ENCODE results near the gene SULT4A1. TPM values are rescaled to one million over a fixed set of nuclear protein-coding genes. Genes with fewer than 3 reads are reported as not detected.

SULT4A1 gene
- total RNA-seq: 6.6 and 7.0 TPM in 2 replicates
- long read RNA-seq, partial matches to known transcripts: 5 of 7 reads
- long read RNA-seq, other reads (novel, unspliced or antisense): 0 of 7 reads

- Mint-ChIP-seq H3K9me3 (ENCODE audit: low read depth) (peaks cover 2% of the 10 kb centered on the region), H3K27me3 (peaks cover 43% of the 10 kb centered on the region), H3K27ac (peak within 1 kb of the TSS; percentile 87), H3K4me3 (ENCODE audit: low read depth) (peak within 1 kb of the TSS; percentile 74), H3K36me3 (ENCODE audit: insufficient read depth) (no peaks in the 10 kb centered on the region), H3K4me1 (ENCODE audit: low read depth) (no peaks in the 10 kb centered on the region)
- TF ChIP-seq CTCF (IDR thresholded peaks at IDR 0.05; ENCODE audit: unreplicated experiment): no peak
- no peak for DNase-seq (ENCODE audit: low spot score, unreplicated experiment)
Observed at GRCh38 chr22:43862074-43862881, at the start of gene SULT4A1. TSS of gene SULT4A1 (minus strand) at chr22:43862513. CDS start at chr22:43862382, 131 bp downstream.

- no peak overlapping the region for H3K4me3 Mint-ChIP-seq (ENCODE audit: low read depth)
- H3K4me1 Mint-ChIP-seq (ENCODE audit: low read depth): no peaks in the 10 kb centered on the region
- no peaks in the 10 kb centered on the region for H3K9me3 Mint-ChIP-seq (ENCODE audit: low read depth)
- H3K27ac Mint-ChIP-seq: no peak overlapping the region
- peaks cover 51% of the 10 kb centered on the region for H3K27me3 Mint-ChIP-seq
- DNase-seq (ENCODE audit: low spot score, unreplicated experiment): no peak
- no peaks in the 10 kb centered on the region for H3K36me3 Mint-ChIP-seq (ENCODE audit: insufficient read depth)
- TF ChIP-seq CTCF (IDR thresholded peaks at IDR 0.05; ENCODE audit: unreplicated experiment): no peak
Observed at GRCh38 chr22:43911351-43911750, 49.0 kb upstream of the SULT4A1 start.

GRCh38 chr22:43910178-43910695 is 47.9 kb upstream of the SULT4A1 start:
- H3K9me3 Mint-ChIP-seq (ENCODE audit: low read depth): no peaks in the 10 kb centered on the region
- peaks cover 51% of the 10 kb centered on the region for H3K27me3 Mint-ChIP-seq
- no peaks in the 10 kb centered on the region for H3K36me3 Mint-ChIP-seq (ENCODE audit: insufficient read depth)
- DNase-seq (ENCODE audit: low spot score, unreplicated experiment): no peak
- H3K4me3 Mint-ChIP-seq (ENCODE audit: low read depth): no peak overlapping the region
- no peak for TF ChIP-seq CTCF (IDR thresholded peaks at IDR 0.05; ENCODE audit: unreplicated experiment)
- H3K4me1 Mint-ChIP-seq (ENCODE audit: low read depth): no peaks in the 10 kb centered on the region
- no peak overlapping the region for H3K27ac Mint-ChIP-seq

- H3K27ac Mint-ChIP-seq: no peak overlapping the region
- H3K9me3 Mint-ChIP-seq (ENCODE audit: low read depth): no peaks in the 10 kb centered on the region
- TF ChIP-seq CTCF (IDR thresholded peaks at IDR 0.05; ENCODE audit: unreplicated experiment): no peak
- H3K27me3 Mint-ChIP-seq: peaks cover 51% of the 10 kb centered on the region
- no peaks in the 10 kb centered on the region for H3K4me1 Mint-ChIP-seq (ENCODE audit: low read depth)
- no peak for DNase-seq (ENCODE audit: low spot score, unreplicated experiment)
- no peak overlapping the region for H3K4me3 Mint-ChIP-seq (ENCODE audit: low read depth)
- H3K36me3 Mint-ChIP-seq (ENCODE audit: insufficient read depth): no peaks in the 10 kb centered on the region
Observed at GRCh38 chr22:43909708-43910107, 47.4 kb upstream of the SULT4A1 start.

GRCh38 chr22:43905681-43906080 is 43.4 kb upstream of the SULT4A1 start:
- Mint-ChIP-seq H3K4me3 (ENCODE audit: low read depth) (no peak overlapping the region), H3K27ac (no peak overlapping the region), H3K27me3 (peaks cover 33% of the 10 kb centered on the region), H3K4me1 (ENCODE audit: low read depth) (no peaks in the 10 kb centered on the region), H3K36me3 (ENCODE audit: insufficient read depth) (no peaks in the 10 kb centered on the region), H3K9me3 (ENCODE audit: low read depth) (peaks cover 4% of the 10 kb centered on the region)
- DNase-seq (ENCODE audit: low spot score, unreplicated experiment): no peak
- TF ChIP-seq CTCF (IDR thresholded peaks at IDR 0.05; ENCODE audit: unreplicated experiment): no peak
